LNCAP (cell line): Measurements from ENCODE around the gene NREP.

Source experiments
- TF ChIP-seq, protein P1 (sequence below): fragments of 450-650 bp; IDR thresholded peaks from 2 replicates; pipeline ENCODE4 v1.5.1; 2017; ENCODE audit warnings: mild to moderate bottlenecking

Gene NREP

DNA sequence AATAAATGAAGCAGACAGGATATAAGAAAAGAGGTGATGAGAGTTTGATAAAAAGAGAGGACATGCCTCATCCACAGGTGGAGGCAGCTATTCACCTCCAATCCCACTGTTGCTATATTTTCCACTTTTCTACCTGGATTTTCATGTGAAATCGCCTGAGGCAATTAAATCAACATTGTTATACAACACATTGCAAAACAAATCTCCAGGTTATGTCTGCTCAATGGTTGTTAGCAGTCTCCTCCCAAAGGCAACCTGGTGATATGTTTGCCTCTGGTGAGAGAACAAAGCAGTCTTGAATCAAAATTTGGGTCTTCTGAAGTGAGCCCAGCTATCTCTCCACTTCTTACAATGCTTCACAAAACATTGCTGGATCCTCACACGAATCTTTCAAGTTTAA lies 30.0 kb downstream of the NREP start:
- TF ChIP-seq, protein P1, sequence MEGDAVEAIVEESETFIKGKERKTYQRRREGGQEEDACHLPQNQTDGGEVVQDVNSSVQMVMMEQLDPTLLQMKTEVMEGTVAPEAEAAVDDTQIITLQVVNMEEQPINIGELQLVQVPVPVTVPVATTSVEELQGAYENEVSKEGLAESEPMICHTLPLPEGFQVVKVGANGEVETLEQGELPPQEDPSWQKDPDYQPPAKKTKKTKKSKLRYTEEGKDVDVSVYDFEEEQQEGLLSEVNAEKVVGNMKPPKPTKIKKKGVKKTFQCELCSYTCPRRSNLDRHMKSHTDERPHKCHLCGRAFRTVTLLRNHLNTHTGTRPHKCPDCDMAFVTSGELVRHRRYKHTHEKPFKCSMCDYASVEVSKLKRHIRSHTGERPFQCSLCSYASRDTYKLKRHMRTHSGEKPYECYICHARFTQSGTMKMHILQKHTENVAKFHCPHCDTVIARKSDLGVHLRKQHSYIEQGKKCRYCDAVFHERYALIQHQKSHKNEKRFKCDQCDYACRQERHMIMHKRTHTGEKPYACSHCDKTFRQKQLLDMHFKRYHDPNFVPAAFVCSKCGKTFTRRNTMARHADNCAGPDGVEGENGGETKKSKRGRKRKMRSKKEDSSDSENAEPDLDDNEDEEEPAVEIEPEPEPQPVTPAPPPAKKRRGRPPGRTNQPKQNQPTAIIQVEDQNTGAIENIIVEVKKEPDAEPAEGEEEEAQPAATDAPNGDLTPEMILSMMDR, result no peak

DNA sequence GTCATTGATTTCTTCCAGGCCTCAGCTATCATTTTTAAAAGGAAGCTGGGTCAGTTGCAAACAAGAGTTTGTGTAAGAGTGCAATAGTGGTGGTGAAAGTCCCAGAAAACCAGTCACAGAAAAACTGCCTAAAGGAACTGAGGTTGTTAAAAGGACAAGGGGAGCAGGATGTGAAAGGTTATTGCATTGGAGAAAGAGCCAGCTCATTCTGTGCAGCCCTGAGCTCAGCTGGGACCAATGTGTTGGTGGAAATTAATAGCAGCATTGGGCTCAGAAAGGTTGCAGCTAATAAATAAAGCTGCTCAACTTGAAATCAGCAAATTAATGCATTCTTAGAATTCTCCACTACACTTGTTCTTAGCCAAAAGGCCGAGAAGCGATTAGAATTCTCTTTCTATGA lies 34.9 kb downstream of the NREP start:
- TF ChIP-seq, protein P1, result no peak

DNA sequence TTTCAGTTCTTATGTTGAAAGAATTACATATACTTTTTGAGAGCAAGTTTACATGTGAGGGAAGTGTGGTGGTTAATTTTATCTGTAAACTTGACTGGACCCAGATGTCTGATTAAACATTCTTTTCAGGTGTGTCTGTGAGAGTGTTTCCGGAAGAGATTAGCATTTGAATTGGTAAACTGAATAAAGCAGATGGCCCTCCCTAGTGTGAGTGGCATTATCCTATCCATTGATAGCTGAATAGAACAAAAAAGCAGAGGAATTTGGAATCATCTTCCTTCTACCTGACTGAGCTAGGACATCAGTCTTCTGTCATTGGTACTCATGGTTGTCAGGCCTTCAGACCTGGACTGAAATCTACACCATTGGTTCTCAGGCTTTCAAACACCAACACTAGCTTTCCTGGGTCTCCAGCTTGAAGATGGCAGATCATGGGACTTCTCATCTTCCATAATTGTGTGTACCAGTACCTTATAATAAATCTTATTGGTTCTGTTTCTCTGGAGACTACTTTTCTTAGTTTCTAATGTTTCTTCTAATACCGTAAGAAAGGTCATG lies 36.6 kb downstream of the NREP start:
- TF ChIP-seq, protein P1, result no peak

DNA sequence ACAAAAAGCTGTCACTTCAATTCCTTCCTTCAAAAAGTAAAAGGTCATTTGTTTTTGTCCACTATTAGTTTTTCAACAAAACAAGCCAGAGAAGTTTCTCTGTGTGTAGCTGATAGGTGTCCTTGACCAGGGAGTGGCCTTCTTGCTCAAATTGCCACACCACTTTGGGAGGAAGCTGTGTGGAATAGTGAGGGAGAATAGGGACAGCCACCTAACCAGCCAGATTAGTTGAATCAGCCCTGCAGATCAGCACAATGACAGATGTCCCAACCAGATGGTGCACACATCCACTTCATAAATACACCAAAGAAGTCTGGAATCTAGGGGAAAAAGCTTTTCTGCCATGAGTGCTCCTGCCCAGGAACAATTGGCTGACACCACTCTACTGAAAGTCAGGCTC lies 37.2 kb downstream of the NREP start:
- TF ChIP-seq, protein P1, result no peak

DNA sequence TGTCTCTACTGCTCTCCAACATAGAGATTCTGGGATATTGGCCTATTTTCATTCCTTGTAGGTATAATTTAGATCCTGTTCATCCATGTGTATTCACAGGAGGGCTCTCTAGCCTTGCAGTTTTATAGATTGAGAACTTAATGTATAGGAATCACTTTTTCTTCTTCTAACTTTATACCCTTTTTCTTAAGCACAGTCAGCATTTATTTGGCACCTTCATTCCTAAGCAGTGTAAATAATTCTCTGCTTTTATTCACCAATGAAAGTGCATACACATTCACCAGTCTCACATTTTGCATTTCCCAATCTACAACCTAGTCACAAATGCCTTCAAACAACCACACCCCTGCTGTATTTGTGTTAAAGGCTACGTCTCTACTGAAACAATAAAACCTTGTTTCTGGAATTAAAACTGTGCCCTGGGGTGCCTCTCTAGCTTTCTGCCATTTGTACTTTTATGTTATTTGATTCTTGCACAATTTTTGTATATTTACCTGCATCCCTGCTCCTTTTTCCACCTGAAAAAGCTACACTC lies 49.3 kb downstream of the NREP start:
- TF ChIP-seq, protein P1, result no peak

DNA sequence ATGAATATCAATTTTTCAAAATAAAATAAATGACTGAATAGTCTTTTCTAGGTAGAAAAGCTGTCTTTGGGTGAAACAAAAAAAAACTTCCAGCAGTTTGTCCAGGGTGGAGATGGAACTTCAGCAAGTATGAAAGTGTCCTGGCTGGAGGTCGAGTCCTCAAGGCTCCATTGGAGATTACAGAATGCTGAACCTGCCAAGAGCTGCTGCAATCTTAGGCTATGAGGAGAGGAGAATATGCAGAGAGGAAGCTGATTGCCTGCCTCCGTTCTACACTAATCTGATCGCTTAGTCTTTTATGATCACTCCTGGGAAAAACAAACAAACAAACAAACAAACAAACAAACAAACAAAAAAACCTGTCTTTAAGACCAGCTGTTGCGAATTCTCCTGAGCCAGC lies 50.6 kb downstream of the NREP start:
- TF ChIP-seq, protein P1, result no peak

DNA sequence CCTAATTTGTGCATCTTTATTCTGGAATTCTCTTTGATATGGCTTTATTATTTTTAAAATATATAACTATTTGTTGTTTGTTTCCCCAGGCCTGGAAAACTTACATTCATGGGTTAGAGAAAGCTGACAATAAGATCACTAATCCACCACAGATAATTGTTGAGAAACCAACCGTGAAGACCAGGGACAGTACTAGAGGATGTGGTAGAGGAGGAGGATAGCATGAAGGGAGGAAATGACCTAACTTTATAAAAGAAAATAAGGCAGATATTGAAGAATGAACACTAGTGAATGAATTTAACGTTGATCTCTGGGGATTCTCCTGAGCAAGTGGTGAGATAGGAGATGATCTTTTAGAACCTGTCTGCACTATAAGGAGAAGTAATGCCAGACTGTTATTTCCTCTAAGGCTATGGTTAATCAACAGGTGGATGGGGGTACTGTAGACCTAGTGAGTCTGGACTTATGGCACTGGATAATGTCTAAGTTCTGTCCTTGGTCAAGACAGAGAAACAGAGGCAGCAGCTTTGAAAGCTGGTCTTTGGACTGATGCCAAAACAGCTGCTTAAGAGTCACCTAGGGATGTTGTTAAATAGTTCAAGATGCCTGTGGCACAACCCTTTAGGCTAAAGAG lies 52.4 kb downstream of the NREP start:
- TF ChIP-seq, protein P1, result no peak
